K562 (cell line): ENCODE measurements around the gene ARHGAP18. TPM values are rescaled to one million over a fixed set of nuclear protein-coding genes. Genes with fewer than 3 reads are reported as not detected.
A peak's percentile ranks its signal among the peaks of the same experiment; 100 is the strongest.

Experiments used
- BHLHE40 ChIP-seq: IDR thresholded peaks from 2 replicates; pipeline ENCODE4 v1.6.1; 2011; ENCODE audit warnings: low read length, improper control_type of control experiment
- CCAR2 ChIP-seq: fragments of 200-400 bp; formaldehyde crosslinking; IDR thresholded peaks from 2 replicates; pipeline ENCODE4 v1.6.1; 2017; ENCODE audit warnings: mild to moderate bottlenecking, low read depth, low read length
- DDX20 ChIP-seq: fragments of 450-650 bp; IDR thresholded peaks from 2 replicates; pipeline ENCODE4 v1.6.1; 2016; ENCODE audit warnings: missing genetic modification characterization, low read depth, mild to moderate bottlenecking, missing compliant biosample characterization, moderate library complexity
- ELF2 ChIP-seq: fragments of 250-450 bp; sonication (Bioruptor Pico); IDR thresholded peaks from 2 replicates; pipeline ENCODE4 v1.5.0; 2021; ENCODE audit warnings: mild to moderate bottlenecking
- FOSL1 ChIP-seq: fragments of 200-800 bp; sonication (Bioruptor generic); conservative IDR thresholded peaks from 2 replicates; pipeline ENCODE4 v1.6.1; 2016; ENCODE audit warnings: missing genetic modification characterization, missing compliant biosample characterization
- FOXP1 ChIP-seq: sonication (generic); formaldehyde crosslinking; IDR thresholded peaks from 2 replicates; pipeline ENCODE4 v1.8.0; 2022; ENCODE audit warnings: mild to moderate bottlenecking, missing genetic modification reagents
- HDAC6 ChIP-seq: IDR thresholded peaks from 2 replicates; pipeline ENCODE4 v1.6.1; 2012; ENCODE audit warnings: low read depth, mild to moderate bottlenecking, control low read depth, inconsistent platforms, low read length, moderate library complexity
- IRF9 ChIP-seq: fragments of 450-650 bp; IDR thresholded peaks from 2 replicates; pipeline ENCODE4 v1.6.1; 2016; ENCODE audit warnings: missing biosample characterization, missing genetic modification characterization
- MBD1 ChIP-seq: fragments of 250-450 bp; sonication (Bioruptor Pico); IDR thresholded peaks from 2 replicates; pipeline ENCODE4 v1.8.0; 2022; ENCODE audit warnings: inconsistent platforms
- SMARCA4 ChIP-seq: fragments of 450-650 bp; IDR thresholded peaks from 2 replicates; pipeline ENCODE4 v1.6.1; 2016
- TFAP4 ChIP-seq: sonication (generic); formaldehyde crosslinking; IDR thresholded peaks from 2 replicates; pipeline ENCODE4 v1.8.0; 2022; ENCODE audit warnings: missing genetic modification reagents, mild to moderate bottlenecking, moderate library complexity, borderline replicate concordance
- ZNF124 ChIP-seq: sonication (generic); formaldehyde crosslinking; IDR thresholded peaks from 2 replicates; pipeline ENCODE4 v1.8.1; 2022; ENCODE audit warnings: missing genetic modification reagents
- ZNF175 ChIP-seq: fragments of 200-800 bp; sonication (Bioruptor generic); IDR thresholded peaks from 2 replicates; pipeline ENCODE4 v1.6.1; 2016; ENCODE audit warnings: low read depth, mild to moderate bottlenecking, missing genetic modification characterization, missing compliant biosample characterization
- ZNF217 ChIP-seq: sonication (generic); formaldehyde crosslinking; IDR thresholded peaks from 2 replicates; pipeline ENCODE4 v1.8.0; 2022; ENCODE audit warnings: mild to moderate bottlenecking, missing genetic modification reagents
- ZNF384 ChIP-seq: IDR thresholded peaks from 2 replicates; pipeline ENCODE4 v1.6.1; 2012; ENCODE audit warnings: low read depth, low read length, improper control_type of control experiment
- ZNF57 ChIP-seq: fragments of 450-650 bp; formaldehyde crosslinking; IDR thresholded peaks from 2 replicates; pipeline ENCODE4 v1.4.0; 2020; ENCODE audit warnings: mild to moderate bottlenecking, moderate library complexity
- polyA plus RNA-seq, 8 experiments: library from polyadenylated mRNA; depleted of rRNA in 4 of 8; stranded (reverse) in 5 of 8; unstranded in 3 of 8; fragments of >200 nt; fragmentation: Nextera tagmentation in 2 of 8; fragmentation: Illumina TruSeq in 1 of 8; extraction: Ambion mirVana in 2 of 8; extraction: Trizol in 1 of 8; gene quantifications; 2 replicates each; pipeline versions ENCODE4 v1.2.1 to v1.2.3, GENCODE V29; 2011 to 2014; ENCODE audit warnings: inconsistent platforms in 1 of 8, missing spikeins in 1 of 8
- total RNA-seq, 7 experiments: library from RNA; depleted of rRNA in 6 of 7; stranded (reverse); fragments of >200 nt in 6 of 7; fragmentation: Illumina TruSeq in 2 of 7; extraction: Trizol in 2 of 7; gene quantifications; 2 replicates each; pipeline versions ENCODE4 v1.2.1 to v1.2.3, GENCODE V29; 2011 to 2021; ENCODE audit warnings: low replicate concordance in 1 of 7
- TF ChIP-seq, protein P1 (sequence below): fragments of 450-650 bp; IDR thresholded peaks from 2 replicates; pipeline ENCODE4 v1.6.1; 2014; ENCODE audit warnings: low read depth, mild to moderate bottlenecking, moderate library complexity, borderline replicate concordance
- TF ChIP-seq, protein P2 (sequence below): fragments of 250-450 bp; sonication (Bioruptor Pico); IDR thresholded peaks from 2 replicates; pipeline ENCODE4 v1.5.0; 2020; ENCODE audit warnings: mild to moderate bottlenecking, borderline replicate concordance
- TF ChIP-seq, protein P3 (sequence below): fragments of 450-650 bp; conservative IDR thresholded peaks from 2 replicates; pipeline ENCODE4 v1.6.1; 2016; ENCODE audit warnings: missing genetic modification characterization, low read depth, mild to moderate bottlenecking, control low read depth, missing compliant biosample characterization

Gene ARHGAP18
- total and polyA plus RNA-seq, 9 of the 15 experiments (the other 6 are each of a cell fraction or from before 2014, with no cell fraction given) = 13.3 to 29.7 (median 21.1) TPM

DNA sequence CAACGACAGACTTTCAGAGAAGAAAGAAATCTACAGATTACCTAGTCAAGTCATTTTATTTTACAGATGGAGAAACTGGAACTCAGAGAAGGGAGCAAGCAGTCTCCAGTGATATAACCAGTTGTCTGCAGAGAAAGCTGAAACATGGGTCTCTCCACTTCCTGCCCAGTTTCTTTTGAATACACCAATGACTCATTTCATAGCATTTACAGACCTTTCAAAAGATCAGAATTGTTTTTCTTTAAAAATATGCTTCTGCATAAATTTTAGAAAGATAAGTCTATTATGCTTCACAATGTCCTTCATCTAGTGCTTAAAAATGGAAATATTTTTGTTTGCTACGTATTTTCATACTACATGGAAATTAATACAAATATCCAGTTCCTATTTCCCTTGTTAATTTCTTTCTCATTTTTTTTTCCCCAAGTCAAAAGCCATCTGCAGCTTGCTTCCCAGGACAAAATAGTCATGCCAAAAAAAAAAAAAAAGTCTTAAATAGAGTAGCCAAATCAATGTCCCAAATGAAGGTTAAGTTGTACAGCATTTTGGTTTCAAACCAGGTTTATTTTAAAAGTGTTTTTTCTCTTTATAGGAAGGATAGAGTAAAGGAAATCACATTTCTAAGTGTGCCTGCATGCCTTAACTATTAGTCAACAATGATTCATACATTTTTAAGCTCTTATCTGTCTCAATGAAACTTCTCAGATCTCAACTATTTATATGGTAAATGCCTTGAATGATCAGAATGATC is 36.9 kb downstream of the ARHGAP18 start (continued):
- TF ChIP-seq FOSL1 (tag) (peak; percentile 94), ZNF175 (CRISPR knock-in tag) (0 out of 2 replicates have a peak, but pooled peaks have one; percentile 17), MBD1 (CRISPR knock-in tag) (no peak), ZNF124 (CRISPR knock-in tag) (no peak), FOXP1 (CRISPR knock-in tag) (no peak), SMARCA4 (peak; percentile 66; the same call in 1 of the 2 replicates), HDAC6 (no peak), ZNF384 (no peak), DDX20 (tag) (no peak), ZNF57 (no peak), IRF9 (tag) (no peak), TFAP4 (CRISPR knock-in tag) (no peak), ELF2 (no peak), BHLHE40 (no peak), ZNF217 (CRISPR knock-in tag) (no peak), CCAR2 (no peak)
- TF ChIP-seq, protein P1, sequence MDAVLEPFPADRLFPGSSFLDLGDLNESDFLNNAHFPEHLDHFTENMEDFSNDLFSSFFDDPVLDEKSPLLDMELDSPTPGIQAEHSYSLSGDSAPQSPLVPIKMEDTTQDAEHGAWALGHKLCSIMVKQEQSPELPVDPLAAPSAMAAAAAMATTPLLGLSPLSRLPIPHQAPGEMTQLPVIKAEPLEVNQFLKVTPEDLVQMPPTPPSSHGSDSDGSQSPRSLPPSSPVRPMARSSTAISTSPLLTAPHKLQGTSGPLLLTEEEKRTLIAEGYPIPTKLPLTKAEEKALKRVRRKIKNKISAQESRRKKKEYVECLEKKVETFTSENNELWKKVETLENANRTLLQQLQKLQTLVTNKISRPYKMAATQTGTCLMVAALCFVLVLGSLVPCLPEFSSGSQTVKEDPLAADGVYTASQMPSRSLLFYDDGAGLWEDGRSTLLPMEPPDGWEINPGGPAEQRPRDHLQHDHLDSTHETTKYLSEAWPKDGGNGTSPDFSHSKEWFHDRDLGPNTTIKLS = no peak
- TF ChIP-seq, protein P2, sequence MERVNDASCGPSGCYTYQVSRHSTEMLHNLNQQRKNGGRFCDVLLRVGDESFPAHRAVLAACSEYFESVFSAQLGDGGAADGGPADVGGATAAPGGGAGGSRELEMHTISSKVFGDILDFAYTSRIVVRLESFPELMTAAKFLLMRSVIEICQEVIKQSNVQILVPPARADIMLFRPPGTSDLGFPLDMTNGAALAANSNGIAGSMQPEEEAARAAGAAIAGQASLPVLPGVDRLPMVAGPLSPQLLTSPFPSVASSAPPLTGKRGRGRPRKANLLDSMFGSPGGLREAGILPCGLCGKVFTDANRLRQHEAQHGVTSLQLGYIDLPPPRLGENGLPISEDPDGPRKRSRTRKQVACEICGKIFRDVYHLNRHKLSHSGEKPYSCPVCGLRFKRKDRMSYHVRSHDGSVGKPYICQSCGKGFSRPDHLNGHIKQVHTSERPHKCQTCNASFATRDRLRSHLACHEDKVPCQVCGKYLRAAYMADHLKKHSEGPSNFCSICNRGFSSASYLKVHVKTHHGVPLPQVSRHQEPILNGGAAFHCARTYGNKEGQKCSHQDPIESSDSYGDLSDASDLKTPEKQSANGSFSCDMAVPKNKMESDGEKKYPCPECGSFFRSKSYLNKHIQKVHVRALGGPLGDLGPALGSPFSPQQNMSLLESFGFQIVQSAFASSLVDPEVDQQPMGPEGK (CRISPR knock-in tag) = no peak
- TF ChIP-seq, protein P3, sequence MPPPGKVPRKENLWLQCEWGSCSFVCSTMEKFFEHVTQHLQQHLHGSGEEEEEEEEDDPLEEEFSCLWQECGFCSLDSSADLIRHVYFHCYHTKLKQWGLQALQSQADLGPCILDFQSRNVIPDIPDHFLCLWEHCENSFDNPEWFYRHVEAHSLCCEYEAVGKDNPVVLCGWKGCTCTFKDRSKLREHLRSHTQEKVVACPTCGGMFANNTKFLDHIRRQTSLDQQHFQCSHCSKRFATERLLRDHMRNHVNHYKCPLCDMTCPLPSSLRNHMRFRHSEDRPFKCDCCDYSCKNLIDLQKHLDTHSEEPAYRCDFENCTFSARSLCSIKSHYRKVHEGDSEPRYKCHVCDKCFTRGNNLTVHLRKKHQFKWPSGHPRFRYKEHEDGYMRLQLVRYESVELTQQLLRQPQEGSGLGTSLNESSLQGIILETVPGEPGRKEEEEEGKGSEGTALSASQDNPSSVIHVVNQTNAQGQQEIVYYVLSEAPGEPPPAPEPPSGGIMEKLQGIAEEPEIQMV (tag) = no peak
